ENCODE data around the gene CD248.
A peak's percentile ranks its signal among the peaks of the same experiment; 100 is the strongest.
"Not testable (repeated sequence)": the region's sequence is repeated elsewhere in the genome, so short reads cannot be mapped to it uniquely, and the experiment has no call there.

The CD248 gene

DNA sequence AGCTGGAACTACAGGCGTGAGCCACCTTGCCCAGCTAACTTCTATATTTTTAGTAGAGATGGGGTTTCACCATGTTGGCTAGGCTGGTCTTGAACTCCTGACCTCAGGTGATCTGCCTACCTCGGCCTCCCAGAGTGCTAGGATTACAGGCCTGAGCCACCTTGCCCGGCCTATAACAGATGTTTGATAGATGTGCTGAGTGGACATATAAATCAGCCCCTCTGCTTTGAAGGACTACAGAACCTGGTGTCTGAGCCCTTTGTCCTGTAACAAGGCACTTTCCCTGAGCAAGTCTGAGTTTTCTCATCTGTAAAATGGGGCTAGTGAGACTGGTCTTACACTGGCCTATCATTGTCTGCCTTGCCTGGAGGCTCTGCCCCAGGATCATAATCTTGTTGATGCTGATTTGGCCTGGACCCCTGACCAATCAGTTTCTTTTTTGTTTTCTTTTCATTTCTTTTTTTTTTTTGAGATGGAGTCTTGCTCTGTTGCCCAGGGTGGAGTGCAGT is 12.4 kb upstream of the CD248 start:
- no peak for DNase-seq (ENCODE audit: low read depth in 4 of 4, low spot score in 1 of 4)

DNA sequence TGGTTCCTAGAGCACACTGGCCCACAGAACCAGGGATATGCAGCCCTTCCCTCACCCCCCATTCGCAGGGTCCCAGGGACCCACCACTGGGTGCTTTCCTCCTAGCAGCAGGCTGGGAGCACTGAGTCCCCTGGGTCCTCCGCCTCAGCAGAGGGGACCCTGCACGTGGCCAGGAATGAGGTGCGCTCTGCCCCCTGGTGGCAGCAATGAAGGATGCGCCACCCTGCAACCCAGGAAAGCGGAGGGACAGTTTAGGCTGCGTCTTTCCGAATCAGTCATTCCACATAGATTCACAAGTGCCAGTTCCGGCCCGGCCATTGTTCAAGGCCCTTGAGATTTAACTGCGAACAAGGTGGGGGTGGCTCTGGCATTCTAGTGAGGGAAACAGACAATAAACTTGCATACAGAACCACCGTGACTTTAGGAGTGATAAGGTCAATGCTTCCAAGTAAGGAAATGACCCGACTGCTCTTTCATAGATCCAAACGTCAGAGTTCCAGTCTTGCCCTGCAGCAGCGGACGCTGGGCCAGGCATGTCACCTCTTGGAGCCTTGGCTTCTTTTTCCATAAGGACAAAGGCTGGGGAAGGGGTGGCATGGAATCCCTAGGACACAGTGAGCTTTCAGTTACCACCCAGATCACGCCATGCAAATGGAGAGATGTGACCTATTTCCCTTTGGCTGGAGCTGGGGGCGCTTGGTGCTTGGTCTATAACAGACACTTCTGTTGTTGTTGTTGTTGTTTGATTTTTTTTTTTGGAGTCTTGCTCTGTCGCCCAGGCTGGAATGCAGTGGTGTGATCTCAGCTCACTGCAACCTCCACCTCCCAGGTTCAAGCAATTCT is 11.7 kb upstream of the CD248 start:
- DNase-seq (ENCODE audit: low read depth in 4 of 4, low spot score in 1 of 4): peak; percentile 52 to 79 (median 74)

DNA sequence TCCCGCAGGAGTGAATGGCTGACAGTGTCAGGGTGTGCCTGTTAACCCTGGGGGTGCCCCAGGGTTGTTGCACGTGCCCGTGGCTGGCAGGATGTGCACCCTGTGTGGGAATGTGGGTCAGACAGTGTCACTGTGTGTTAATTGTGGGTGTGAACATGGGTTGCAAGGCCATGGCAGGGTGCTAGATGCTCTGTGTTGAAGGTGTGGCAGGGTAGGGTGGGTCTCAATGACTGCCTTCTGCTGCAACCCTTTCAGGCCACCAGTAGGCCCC is 11.1 kb upstream of the CD248 start:
- DNase-seq (ENCODE audit: low read depth in 4 of 4, low spot score in 1 of 4): no peak

DNA sequence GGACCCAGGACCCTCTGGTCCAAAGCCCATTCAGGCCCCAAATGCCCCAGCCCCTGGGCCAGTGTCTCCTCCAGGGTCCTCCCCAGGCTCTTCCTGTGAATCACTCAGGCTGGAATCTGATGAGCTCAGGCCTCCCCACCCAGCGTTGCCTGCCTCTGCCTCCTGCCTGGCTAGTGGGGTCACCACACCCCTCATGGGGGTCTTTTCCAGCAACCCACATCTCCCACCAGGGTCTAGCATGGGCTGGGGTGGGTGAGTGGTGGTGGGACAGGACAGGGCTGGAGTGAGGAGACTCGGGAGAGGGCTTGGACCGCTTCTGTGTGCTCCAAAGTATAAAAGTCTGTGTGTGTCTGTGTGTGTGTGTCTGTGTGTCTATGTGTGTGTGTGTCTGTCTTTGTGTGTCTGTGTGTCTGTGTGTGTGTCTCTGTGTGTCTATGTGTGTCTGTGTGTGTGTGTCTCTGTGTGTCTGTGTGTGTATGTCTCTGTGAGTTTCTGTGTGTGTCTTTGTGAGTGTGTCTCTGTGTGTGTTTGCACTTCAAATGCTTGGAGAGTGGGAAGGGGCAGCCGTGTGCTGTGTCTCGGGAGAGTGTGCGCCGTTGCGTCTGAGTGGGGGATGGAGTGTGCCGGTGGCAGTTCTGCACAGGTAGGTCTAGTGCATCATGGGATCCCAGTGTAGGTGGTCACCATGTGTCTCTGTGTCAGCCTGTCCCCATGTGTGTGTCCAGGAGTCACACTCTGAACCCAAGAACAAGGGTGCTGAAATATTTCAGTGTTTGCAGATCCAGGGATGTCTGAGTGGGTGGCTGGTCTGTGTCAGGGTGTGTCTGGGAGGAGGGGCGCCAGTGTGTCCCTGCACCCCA is 10.6 kb upstream of the CD248 start:
- DNase-seq (ENCODE audit: low read depth in 4 of 4, low spot score in 1 of 4): no peak

DNA sequence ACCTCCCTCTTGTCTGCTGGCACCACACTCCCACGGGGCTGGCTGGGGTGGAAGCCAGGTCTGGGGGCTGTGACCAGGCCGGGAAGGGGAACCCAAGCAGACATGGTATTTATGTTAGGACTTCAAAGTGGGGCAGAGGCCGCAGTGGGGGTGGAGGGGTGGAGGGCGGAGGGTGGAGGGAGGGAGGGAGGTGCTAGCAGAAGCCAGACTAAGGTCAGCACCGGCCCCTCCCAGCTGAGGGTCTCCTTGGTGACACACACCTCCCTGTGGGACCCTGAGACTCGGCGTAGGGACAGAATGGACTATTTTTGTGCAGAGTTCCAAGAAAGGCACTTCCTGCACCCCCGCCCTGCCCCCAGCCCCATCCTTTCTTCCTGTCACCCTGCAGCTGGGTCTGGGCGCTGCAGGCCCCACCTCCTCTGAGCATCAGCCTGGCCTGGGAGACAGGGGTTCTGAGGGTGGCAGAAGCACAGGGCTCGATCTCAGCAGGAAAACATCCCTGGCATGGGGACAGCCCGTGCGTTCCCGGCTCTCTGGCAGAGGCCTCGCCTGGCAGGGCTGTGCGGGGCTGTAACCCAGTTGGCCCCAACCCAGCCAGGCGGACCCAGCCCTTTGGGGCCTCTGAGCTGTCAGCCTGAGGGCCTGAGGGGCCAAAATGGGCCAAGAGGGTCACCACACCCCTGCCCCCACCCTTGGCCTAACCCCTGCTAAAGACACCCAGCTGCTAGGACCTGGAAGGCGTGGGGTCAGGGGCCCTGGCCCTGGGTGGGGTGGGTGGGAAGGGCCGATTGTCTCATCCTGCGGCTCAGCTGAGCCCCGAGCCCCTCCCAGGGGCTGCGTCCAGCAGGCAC is 9.6 kb upstream of the CD248 start:
- no peak for DNase-seq (ENCODE audit: low read depth in 4 of 4, low spot score in 1 of 4)

DNA sequence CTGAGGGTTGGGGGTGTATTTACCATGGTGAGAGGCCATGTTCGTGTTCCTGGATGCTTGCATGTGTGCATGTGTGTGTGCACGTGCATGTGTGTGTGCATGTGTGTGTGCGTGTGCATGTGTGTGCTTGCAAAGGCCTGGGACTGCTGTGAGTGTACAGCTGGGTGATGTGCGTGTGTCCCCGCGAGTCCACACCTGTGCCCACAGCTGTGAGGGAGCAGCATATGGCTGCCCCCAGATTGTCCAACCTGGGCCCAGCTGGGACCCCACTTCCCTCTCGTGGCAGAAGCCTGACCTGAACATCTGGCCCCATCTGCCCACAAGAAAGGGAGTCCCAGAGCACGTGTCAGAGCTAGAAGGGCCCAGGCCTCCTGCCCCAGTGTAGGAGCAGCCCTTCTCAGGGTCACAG is 8.4 kb upstream of the CD248 start:
- no peak for DNase-seq (ENCODE audit: low read depth in 4 of 4, low spot score in 1 of 4)

DNA sequence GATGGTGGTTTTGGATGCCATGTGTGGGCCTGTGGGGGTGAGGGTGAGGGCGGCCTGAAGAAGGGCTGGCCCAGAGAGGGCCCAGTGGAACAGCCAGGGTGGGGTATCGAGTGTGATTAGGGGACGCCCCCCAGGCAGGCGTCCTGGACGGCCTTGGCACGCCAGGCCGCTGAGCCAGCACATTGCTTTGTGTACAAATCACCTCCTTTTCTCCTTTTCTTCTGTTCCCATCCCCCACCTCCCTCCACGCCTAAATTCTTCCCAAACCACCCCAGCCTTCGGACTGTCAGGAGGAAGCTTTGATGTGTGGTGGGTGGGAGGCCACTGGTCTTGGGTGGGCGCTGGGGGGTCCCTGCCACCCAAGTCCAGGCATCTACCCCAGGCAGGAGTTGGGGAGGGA is 7.8 kb upstream of the CD248 start:
- no peak for DNase-seq (ENCODE audit: low read depth in 4 of 4, low spot score in 1 of 4)

DNA sequence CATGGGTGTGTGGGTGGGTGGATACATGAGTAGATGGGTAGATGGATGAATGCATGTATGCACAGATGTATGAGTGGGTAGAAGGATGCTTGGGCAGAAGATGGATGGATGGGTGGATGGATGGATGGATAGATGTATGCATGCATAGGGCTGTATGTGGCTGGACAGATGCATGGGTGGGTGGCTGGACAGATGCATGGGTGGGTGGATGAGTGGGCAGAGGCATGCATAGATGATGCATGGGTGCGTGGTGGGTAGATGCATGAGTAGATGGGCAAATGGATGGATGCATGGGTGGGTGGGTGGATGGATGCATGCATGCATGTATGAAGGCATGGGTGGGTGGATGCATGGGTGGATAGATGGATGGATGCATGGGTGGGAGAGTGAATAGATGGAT is 6.8 kb upstream of the CD248 start:
- DNase-seq (ENCODE audit: low read depth in 4 of 4, low spot score in 1 of 4): no peak

DNA sequence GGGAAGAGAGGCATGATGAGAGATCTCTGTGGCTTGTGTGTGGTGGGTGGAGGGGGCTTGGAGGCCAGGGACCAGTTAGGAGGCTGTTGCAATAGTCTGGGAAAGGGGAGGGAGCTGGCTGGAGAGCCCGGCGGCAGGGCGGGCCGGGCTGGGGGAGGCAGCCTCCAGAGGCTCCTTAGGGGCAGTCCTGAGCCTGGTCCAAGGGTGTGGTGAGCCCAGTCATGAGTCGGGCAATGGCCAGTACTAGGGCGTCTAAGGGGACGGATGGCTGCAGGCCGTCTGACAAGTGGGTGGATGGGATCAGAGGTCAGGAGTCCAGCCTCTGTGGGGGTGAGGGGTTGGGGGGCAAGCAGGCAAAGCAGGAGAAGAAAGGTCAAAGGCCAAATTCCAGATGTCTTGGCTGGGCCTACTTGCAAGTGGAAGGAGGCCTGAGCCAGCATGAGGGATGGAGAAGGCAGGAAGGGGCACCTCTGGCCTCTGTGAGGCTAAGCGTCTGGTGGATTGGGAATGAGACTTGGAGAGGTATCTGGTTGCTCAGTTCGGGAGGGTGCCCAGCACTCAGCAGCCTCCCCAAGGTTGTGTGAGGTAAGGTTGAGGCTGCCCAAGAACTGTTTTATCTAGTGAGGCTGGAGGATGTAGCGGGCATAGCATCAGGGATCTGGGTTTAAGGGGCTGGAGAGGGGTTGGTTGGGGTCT is 6.0 kb upstream of the CD248 start:
- DNase-seq (ENCODE audit: low read depth in 4 of 4, low spot score in 1 of 4): no peak

DNA sequence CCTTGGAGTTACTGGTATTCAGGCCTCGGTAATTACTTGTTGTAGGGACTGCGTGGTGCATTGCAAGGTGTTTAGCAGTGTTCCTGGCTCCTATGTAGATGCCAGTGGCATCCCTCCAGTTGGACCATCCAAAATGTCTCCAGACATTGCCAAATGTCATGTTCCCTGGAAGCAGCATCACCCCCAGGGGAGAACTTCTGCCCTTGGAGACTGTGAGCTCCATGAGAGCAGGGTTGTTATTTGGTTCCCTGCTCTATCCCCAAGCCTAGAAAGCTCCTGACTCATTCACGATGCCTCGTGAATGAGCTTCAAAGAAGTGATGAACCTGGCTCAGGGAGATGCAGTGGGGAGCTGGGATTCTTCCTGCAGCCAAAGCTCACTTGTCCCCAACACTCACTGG is 4.8 kb upstream of the CD248 start:
- DNase-seq (ENCODE audit: low read depth in 4 of 4, low spot score in 1 of 4): no peak

DNA sequence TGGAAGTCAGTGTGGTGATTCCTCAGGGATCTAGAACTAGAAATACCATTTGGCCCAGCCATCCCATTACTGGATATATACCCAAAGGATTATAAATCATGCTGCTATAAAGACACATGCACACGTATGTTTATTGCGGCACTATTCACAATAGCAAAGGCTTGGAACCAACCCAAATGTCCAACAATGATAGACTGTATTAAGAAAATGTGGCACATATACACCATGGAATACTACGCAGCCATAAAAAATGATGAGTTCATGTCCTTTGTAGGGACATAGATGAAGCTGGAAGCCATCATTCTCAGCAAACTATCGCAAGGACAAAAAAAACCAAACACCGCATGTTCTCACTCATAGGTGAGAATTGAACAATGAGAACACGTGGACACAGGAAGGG is 3.9 kb upstream of the CD248 start:
- DNase-seq (ENCODE audit: low read depth in 4 of 4, low spot score in 1 of 4): not testable (repeated sequence)

DNA sequence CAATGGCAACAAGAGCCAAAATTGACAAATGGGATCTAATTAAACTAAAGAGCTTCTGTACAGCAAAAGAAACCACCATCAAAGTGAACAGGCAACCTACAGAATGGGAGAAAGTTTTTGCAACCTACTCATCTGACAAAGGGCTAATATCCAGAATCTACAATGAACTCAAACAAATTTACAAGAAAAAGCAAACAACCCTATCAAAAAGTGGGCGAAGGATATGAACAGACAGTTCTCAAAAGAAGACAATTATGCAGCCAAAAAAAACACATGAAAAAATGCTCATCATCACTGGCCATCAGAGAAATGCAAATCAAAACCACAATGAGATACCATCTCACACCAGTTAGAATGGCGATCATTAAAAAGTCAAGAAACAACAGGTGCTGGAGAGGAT is 3.4 kb upstream of the CD248 start:
- DNase-seq (ENCODE audit: low read depth in 4 of 4, low spot score in 1 of 4): not testable (repeated sequence)

DNA sequence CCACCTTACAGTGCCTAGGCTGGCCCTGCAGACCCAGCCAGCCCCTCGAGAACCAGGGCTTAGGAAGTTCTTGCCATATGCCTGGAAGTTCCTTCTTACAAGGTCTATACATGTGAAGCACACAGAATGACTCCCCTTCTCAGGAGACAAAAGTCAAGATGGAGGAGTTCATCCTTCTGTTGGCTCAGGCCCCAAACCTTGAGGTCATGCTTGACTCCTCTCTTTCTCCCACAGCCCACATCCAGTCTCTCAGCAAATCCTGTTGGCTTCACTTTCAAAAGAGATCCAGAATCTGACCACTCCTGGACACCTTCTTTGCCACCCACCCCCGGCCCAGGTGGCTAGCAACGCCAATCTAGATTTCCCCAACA is 1.7 kb upstream of the CD248 start:
- no peak for DNase-seq (ENCODE audit: low read depth in 4 of 4, low spot score in 1 of 4)

DNA sequence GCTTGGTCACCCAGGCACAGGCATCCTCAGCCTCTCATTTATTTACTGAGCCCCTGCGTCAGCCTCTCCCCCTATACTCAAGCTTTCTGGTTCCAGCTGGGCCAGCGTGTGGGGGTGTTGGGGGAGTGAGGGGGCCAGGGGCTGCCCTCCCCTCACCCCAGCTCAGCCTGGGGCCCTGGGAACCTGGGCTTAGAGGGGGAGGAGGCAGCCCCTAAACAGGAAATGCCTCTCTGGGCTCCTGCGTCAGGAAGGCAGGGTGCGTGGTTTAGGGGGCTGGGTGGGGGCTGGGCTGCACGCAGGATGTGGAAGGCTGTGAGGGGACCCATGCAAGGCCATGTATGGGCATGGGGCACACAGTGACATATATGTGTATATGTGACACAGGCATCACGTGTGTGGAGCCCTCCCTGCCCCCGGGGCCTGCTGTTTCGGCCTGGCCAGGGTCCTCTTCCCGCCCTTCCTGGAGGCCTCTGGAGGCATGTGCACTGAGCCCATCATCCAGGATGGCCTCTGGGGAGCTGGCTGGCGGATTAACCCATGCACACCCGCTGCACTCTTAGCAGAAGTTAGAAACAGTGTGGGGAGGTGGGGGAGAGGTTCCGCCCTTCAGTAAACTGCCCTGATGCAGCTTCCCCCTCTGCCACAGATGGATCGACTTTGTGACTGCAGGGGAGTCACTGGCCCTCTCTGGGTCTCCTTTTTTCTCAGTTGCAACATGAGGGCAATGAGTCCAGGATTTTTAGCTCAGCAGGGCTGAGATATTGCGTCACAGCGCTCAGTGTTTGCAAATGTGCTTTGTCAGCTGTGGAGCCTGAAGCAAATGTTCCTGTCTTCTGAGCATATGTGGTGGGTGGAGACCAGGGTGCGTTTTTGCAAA is 1.1 kb upstream of the CD248 start:
- peak in 1 of 4 experiments; percentile 13 for DNase-seq (ENCODE audit: low read depth in 4 of 4, low spot score in 1 of 4)

DNA sequence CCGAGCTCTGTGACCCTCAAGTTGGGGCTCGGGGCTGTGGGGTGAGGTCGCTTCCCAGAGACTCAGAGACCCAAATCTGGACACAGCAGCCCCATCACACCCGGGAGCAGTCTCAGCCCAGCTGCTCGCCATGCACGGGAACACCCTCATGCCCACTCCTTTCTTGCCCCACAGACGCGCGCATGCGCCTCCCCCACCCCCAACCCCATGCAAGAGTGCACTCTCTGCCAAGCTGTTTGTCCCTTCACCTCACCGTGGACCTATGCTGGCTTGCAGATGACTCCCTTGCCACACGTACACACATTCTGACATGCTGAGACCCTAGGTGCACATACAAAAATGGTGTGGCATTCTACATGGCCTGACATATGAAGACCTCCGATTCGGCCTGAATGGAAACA is 478 bp upstream of the CD248 start:
- no peak for DNase-seq (ENCODE audit: low read depth in 4 of 4, low spot score in 1 of 4)

DNA sequence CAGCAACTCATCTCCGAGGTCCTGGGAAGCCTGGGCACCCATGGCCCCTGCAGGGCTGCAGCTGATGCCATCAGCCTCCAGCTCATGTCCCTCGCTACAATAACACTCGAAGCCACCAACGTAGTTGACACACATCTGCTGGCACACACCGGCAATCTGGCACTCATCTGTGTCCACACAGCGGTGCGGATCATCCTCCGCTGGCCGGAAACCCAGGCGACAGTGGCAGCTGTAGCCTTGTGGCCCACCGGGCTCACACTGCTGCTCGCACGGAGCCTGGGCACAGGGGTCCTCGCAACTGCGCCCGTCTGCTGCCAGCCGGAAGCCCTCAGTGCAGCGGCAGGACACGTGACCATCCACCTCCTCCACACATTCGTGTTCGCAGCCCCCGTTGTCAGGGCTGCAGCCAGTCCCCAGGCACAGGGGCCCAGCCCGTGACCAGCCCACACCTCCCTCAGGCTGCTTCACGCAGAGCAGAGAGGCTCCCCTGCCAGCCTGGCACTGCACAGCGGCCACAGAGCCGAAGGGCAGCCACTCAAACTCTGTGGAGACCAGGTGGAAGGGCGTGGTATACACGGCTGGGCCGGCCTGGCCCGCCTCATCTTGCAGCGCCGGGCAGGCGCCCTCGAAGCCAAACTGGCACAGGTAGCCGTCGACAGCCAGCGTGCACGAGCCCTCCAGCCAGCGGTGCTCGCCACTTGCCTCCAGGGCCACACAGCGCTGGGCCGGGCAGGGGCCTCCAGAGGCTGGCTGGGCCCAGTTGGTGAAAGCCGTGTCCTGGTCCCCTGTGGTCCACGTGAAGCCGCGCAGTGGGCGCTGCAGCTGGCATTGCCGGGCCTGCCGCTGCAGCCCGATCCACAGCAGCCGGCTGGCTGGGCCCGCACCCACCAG is 678 bp downstream of the CD248 start:
- DNase-seq (ENCODE audit: low read depth in 4 of 4, low spot score in 1 of 4): no peak

DNA sequence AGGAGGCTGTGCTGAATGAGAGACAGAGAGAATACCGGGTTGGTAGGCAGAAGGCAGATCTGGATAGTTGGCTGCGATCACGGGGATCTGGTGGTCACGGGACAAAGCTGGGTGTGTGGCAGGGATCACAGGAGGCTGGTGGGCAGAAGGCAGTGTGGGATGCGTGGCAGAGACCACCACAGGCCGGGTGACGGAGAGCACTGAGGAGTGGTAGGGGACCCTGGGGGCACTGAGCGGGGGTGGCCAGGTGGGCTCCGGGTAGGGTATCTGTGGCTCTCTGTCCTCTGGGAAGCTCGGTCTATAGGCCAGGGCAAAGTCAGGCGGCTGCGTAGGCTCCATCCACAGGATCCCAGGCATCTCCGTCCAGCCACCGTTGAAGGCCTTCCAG is 1.4 kb downstream of the CD248 start:
- DNase-seq (ENCODE audit: low read depth in 4 of 4, low spot score in 1 of 4): no peak

DNA sequence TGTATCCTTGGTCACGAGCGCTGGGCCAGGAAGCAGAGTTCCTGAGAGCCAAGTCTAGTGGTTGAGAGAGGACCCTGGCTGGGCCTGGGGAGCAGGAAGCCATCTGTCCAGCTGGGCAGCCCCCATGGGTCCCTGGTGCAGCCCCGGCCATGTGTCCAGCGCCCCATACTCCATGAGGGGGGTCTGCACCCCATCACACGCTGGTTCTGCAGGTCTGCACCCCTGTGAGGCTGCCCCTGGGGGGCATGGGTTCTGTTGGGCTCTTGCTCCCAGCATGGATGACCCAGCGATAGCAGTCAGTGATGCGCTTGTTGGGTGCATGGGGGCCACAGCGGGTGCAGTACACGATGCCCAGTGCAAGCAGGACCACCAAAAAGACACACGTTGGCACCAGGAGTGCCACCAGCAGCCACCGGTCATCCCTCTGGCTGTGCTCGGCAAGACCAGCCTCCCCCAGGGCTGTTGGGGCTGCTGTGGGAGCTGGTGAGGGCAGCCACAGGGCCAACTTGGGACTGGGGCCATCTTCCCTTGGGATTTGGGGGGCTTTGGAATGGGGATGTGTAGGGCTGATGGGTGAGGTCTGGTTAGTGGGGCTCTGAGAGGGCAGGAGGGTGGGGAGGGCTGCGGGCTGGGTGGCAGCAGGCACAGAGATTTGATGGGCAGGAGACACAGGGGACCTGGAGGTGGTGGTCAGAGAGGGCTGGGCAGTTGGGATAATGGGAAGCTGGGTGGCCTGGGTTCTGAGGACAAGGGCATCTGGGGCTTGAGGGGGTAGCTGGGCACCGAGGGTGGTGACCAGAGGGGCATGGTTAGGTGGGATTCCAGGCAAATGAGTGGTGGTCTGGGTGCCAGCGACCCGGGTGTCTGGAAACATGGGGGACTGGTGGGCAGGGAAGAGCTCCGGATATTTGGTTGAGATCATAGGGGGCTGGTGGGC is 2.0 kb downstream of the CD248 start:
- no peak for DNase-seq (ENCODE audit: low read depth in 4 of 4, low spot score in 1 of 4)
